HepG2 (cell line): Measurements from ENCODE around the gene CSNK1E. TPM values are rescaled to one million over a fixed set of nuclear protein-coding genes. Genes with fewer than 3 reads are reported as not detected.
A peak's percentile ranks its signal among the peaks of the same experiment; 100 is the strongest.

ENCODE experiments used
- CHD2 ChIP-seq: IDR thresholded peaks from 2 replicates; pipeline ENCODE4 v1.6.1; 2011; ENCODE audit warnings: low read depth, low read length, improper control_type of control experiment
- DR1 ChIP-seq: sonication (generic); formaldehyde crosslinking; IDR thresholded peaks from 2 replicates; pipeline ENCODE4 v1.8.0; 2021; ENCODE audit warnings: mild to moderate bottlenecking, missing genetic modification reagents, inconsistent platforms
- FOXO1 ChIP-seq: sonication (generic); formaldehyde crosslinking; IDR thresholded peaks from 2 replicates; pipeline ENCODE4 v1.4.0; 2020; ENCODE audit warnings: missing genetic modification reagents
- HES4 ChIP-seq: sonication (generic); formaldehyde crosslinking; IDR thresholded peaks from 2 replicates; pipeline ENCODE4 v1.9.0; 2021; ENCODE audit warnings: mild to moderate bottlenecking, missing genetic modification reagents, borderline replicate concordance
- IKZF1 ChIP-seq: fragments of 450-650 bp; IDR thresholded peaks from 2 replicates; pipeline ENCODE4 v1.7.1; 2016
- PPARG ChIP-seq: conservative IDR thresholded peaks from 2 replicates; pipeline ENCODE4 v1.6.1; 2016; ENCODE audit warnings: missing biosample characterization, missing genetic modification reagents
- SOX13 ChIP-seq, 3 experiments: fragments of 450-650 bp in 1 of 3; sonication (generic) in 1 of 3; formaldehyde crosslinking in 1 of 3; IDR thresholded peaks in 2 of 3; conservative IDR thresholded peaks in 1 of 3; 2 replicates each; pipeline versions ENCODE4 v1.5.0 to v1.6.1; 2016 to 2020; ENCODE audit warnings: antibody characterized with exemption in 1 of 3, mild to moderate bottlenecking in 1 of 3, missing compliant biosample characterization in 1 of 3, missing genetic modification reagents in 1 of 3, moderate library complexity in 1 of 3
- XRCC5 ChIP-seq: fragments of 200-400 bp; formaldehyde crosslinking; optimal IDR thresholded peaks from 2 replicates; pipeline ENCODE3; 2017; ENCODE audit warnings: mild to moderate bottlenecking, low read length
- ZNF136 ChIP-seq: sonication (generic); formaldehyde crosslinking; IDR thresholded peaks from 2 replicates; pipeline ENCODE4 v1.8.1; 2022; ENCODE audit warnings: low read depth, mild to moderate bottlenecking, moderate library complexity, missing genetic modification reagents
- ZNF253 ChIP-seq: sonication (generic); formaldehyde crosslinking; IDR thresholded peaks from 2 replicates; pipeline ENCODE4 v1.8.0; 2022; ENCODE audit warnings: mild to moderate bottlenecking, missing genetic modification reagents, borderline replicate concordance
- ZNF292 ChIP-seq: sonication (generic); formaldehyde crosslinking; IDR thresholded peaks from 2 replicates; pipeline ENCODE4 v1.8.1; 2022; ENCODE audit warnings: mild to moderate bottlenecking, low read depth, missing genetic modification reagents, borderline replicate concordance
- ZNF382 ChIP-seq: sonication (generic); formaldehyde crosslinking; IDR thresholded peaks from 2 replicates; pipeline ENCODE4 v1.5.0; 2020; ENCODE audit warnings: missing genetic modification reagents, mild to moderate bottlenecking, borderline replicate concordance
- ZNF431 ChIP-seq: sonication (generic); formaldehyde crosslinking; IDR thresholded peaks from 2 replicates; pipeline ENCODE4 v1.9.0; 2022; ENCODE audit warnings: missing genetic modification reagents, low read depth, mild to moderate bottlenecking, borderline replicate concordance
- ZNF569 ChIP-seq: sonication (generic); formaldehyde crosslinking; IDR thresholded peaks from 2 replicates; pipeline ENCODE4 v1.5.0; 2020; ENCODE audit warnings: mild to moderate bottlenecking, missing genetic modification reagents, moderate library complexity, borderline replicate concordance
- ZNF75D ChIP-seq: sonication (generic); formaldehyde crosslinking; IDR thresholded peaks from 2 replicates; pipeline ENCODE4 v1.8.1; 2023; ENCODE audit warnings: missing genetic modification reagents, mild to moderate bottlenecking, borderline replicate concordance
- polyA plus RNA-seq, 8 experiments: library from polyadenylated mRNA; depleted of rRNA in 3 of 8; stranded (reverse) in 7 of 8; unstranded in 1 of 8; fragments of >200 nt; fragmentation: Illumina TruSeq in 4 of 8; extraction: Trizol in 4 of 8; gene quantifications; 2 replicates each; pipeline versions ENCODE4 v1.2.1 to v1.2.3, GENCODE V29; 2011 to 2016; ENCODE audit warnings: low read depth in 4 of 8, missing spikeins in 1 of 8, mixed read lengths in 1 of 8; ENCODE audit not compliant: insufficient read depth in 1 of 8
- total RNA-seq, 5 experiments: library from RNA; depleted of rRNA; stranded (reverse); fragments of >200 nt; fragmentation: Illumina TruSeq; extraction: Trizol; gene quantifications; 2 replicates each; pipeline ENCODE4 v1.2.3, GENCODE V29; 2016; ENCODE audit warnings: low read depth in 1 of 5
- TF ChIP-seq, protein P1 (sequence below): sonication (generic); formaldehyde crosslinking; IDR thresholded peaks from 2 replicates; pipeline ENCODE4 v1.5.0; 2020; ENCODE audit warnings: missing genetic modification reagents
- TF ChIP-seq, protein P2 (sequence below): sonication (generic); formaldehyde crosslinking; IDR thresholded peaks from 2 replicates; pipeline ENCODE4 v1.8.0; 2022; ENCODE audit warnings: mild to moderate bottlenecking, missing genetic modification reagents, moderate library complexity
- TF ChIP-seq, protein P3 (sequence below): sonication (generic); formaldehyde crosslinking; IDR thresholded peaks from 2 replicates; pipeline ENCODE4 v1.4.0; 2020; ENCODE audit warnings: missing genetic modification reagents
- TF ChIP-seq, protein P4 (sequence below), 2 experiments: IDR thresholded peaks; 2 replicates each; pipeline ENCODE4 v1.6.1; 2011 to 2012; ENCODE audit warnings: low read length in 2 of 2, borderline replicate concordance in 1 of 2, low read depth in 1 of 2, mild to moderate bottlenecking in 1 of 2, moderate library complexity in 1 of 2
- TF ChIP-seq, protein P5 (sequence below): sonication (generic); formaldehyde crosslinking; IDR thresholded peaks from 2 replicates; pipeline ENCODE4 v1.9.0; 2022; ENCODE audit warnings: missing genetic modification reagents, mild to moderate bottlenecking, borderline replicate concordance

The CSNK1E gene
- total and polyA plus RNA-seq, 2 of the 13 experiments (the other 11 are each of a cell fraction or from before 2014, with no cell fraction given): 34.7 to 129 TPM

DNA sequence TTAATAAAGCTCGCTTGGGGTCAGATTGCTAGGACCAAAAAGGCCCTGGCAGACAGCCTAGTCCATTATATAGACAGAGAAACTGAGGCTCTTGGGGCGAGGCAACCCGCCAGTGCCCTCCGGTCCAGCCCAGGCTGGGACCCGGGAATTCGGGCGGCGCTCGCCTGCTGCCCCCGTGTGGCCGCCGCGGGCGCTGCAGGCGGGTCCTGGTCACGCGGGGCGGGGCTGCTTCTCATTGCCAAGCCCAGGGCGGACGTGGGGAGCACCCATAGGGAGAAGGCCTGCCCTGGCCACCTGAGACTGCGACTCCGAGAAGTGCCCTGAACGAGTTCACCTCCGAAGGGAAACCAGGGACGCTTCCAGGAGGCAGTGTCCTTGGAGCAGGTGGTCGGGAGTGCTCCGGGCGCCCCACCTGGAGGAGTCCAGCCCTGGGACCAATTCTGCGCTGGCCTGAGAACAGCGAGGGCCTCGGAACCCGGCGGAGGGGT lies 36.0 kb upstream of the CSNK1E start (continued):
- TF ChIP-seq ZNF569 (CRISPR knock-in tag) (no peak), ZNF253 (no peak), PPARG (no peak), ZNF136 (no peak), DR1 (CRISPR knock-in tag) (no peak), ZNF431 (CRISPR knock-in tag) (no peak), ZNF75D (no peak), FOXO1 (CRISPR knock-in tag) (no peak), ZNF292 (CRISPR knock-in tag) (no peak), CHD2 (no peak), SOX13 (IDR thresholded peaks at IDR 0.05) (no peak), SOX13 (CRISPR knock-in tag; conservative IDR thresholded peaks at IDR 0.05 in 1 of 2, IDR thresholded peaks at IDR 0.05 in 1 of 2) (no peak), ZNF382 (CRISPR knock-in tag) (no peak), HES4 (CRISPR knock-in tag) (no peak), XRCC5 (peak; percentile 62), IKZF1 (no peak)
- TF ChIP-seq, protein P1, sequence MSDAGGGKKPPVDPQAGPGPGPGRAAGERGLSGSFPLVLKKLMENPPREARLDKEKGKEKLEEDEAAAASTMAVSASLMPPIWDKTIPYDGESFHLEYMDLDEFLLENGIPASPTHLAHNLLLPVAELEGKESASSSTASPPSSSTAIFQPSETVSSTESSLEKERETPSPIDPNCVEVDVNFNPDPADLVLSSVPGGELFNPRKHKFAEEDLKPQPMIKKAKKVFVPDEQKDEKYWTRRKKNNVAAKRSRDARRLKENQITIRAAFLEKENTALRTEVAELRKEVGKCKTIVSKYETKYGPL (CRISPR knock-in tag): no peak
- TF ChIP-seq, protein P2, sequence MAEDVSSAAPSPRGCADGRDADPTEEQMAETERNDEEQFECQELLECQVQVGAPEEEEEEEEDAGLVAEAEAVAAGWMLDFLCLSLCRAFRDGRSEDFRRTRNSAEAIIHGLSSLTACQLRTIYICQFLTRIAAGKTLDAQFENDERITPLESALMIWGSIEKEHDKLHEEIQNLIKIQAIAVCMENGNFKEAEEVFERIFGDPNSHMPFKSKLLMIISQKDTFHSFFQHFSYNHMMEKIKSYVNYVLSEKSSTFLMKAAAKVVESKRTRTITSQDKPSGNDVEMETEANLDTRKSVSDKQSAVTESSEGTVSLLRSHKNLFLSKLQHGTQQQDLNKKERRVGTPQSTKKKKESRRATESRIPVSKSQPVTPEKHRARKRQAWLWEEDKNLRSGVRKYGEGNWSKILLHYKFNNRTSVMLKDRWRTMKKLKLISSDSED: no peak
- TF ChIP-seq, protein P3, sequence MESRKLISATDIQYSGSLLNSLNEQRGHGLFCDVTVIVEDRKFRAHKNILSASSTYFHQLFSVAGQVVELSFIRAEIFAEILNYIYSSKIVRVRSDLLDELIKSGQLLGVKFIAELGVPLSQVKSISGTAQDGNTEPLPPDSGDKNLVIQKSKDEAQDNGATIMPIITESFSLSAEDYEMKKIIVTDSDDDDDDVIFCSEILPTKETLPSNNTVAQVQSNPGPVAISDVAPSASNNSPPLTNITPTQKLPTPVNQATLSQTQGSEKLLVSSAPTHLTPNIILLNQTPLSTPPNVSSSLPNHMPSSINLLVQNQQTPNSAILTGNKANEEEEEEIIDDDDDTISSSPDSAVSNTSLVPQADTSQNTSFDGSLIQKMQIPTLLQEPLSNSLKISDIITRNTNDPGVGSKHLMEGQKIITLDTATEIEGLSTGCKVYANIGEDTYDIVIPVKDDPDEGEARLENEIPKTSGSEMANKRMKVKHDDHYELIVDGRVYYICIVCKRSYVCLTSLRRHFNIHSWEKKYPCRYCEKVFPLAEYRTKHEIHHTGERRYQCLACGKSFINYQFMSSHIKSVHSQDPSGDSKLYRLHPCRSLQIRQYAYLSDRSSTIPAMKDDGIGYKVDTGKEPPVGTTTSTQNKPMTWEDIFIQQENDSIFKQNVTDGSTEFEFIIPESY: peak; percentile 89
- TF ChIP-seq, protein P4, sequence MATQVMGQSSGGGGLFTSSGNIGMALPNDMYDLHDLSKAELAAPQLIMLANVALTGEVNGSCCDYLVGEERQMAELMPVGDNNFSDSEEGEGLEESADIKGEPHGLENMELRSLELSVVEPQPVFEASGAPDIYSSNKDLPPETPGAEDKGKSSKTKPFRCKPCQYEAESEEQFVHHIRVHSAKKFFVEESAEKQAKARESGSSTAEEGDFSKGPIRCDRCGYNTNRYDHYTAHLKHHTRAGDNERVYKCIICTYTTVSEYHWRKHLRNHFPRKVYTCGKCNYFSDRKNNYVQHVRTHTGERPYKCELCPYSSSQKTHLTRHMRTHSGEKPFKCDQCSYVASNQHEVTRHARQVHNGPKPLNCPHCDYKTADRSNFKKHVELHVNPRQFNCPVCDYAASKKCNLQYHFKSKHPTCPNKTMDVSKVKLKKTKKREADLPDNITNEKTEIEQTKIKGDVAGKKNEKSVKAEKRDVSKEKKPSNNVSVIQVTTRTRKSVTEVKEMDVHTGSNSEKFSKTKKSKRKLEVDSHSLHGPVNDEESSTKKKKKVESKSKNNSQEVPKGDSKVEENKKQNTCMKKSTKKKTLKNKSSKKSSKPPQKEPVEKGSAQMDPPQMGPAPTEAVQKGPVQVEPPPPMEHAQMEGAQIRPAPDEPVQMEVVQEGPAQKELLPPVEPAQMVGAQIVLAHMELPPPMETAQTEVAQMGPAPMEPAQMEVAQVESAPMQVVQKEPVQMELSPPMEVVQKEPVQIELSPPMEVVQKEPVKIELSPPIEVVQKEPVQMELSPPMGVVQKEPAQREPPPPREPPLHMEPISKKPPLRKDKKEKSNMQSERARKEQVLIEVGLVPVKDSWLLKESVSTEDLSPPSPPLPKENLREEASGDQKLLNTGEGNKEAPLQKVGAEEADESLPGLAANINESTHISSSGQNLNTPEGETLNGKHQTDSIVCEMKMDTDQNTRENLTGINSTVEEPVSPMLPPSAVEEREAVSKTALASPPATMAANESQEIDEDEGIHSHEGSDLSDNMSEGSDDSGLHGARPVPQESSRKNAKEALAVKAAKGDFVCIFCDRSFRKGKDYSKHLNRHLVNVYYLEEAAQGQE (IDR thresholded peaks at IDR 0.05; ENCODE audit: borderline replicate concordance in 1 of 2, low read depth in 1 of 2, low read length in 2 of 2): no peak
- TF ChIP-seq, protein P5, sequence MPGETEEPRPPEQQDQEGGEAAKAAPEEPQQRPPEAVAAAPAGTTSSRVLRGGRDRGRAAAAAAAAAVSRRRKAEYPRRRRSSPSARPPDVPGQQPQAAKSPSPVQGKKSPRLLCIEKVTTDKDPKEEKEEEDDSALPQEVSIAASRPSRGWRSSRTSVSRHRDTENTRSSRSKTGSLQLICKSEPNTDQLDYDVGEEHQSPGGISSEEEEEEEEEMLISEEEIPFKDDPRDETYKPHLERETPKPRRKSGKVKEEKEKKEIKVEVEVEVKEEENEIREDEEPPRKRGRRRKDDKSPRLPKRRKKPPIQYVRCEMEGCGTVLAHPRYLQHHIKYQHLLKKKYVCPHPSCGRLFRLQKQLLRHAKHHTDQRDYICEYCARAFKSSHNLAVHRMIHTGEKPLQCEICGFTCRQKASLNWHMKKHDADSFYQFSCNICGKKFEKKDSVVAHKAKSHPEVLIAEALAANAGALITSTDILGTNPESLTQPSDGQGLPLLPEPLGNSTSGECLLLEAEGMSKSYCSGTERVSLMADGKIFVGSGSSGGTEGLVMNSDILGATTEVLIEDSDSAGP (CRISPR knock-in tag): no peak
